NOMO-1 treated with DMSO at 0.1 percent for 48 hours (cell line): ENCODE measurements around the gene RAB36.

Experiments used
- DNase-seq: peaks from one replicate; lab custom pipeline; 2025; ENCODE audit not compliant: unreplicated experiment; lab: John Stamatoyannopoulos, UW

The RAB36 gene

GRCh38 chr22:23204125-23204488 is 58.8 kb downstream of the RAB36 start:
- no peak for DNase-seq

DNA sequence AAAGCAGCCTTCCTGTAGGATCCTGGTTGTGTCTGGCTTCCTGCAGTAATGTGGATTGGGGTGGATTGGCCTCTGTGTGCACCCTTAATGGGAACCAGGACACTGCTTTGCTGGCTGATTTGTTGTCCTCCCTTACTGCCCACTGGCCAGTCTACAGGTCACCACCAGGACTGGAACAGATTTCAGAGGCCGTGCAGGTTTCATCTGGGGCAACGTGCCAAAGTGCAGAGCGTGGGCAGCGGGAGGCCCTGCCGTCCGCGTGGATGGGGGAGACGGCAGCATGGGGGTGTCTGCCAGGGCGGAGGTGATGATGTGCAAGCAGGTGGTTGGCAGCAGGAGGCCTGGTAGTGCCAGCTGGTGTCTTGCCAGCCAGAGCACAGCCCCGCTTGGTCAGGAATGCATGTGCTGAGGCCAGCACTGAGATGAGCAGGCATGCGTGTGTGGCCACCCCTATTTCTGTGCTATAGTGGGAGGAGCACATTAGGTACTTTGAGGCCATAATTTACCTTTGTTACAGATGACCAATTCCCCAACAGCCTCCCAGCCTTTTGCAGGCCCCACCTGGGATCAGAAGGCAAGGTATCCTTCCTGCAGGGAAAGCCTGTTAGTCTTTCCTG is 59.4 kb downstream of the RAB36 start:
- no peak for DNase-seq

DNA sequence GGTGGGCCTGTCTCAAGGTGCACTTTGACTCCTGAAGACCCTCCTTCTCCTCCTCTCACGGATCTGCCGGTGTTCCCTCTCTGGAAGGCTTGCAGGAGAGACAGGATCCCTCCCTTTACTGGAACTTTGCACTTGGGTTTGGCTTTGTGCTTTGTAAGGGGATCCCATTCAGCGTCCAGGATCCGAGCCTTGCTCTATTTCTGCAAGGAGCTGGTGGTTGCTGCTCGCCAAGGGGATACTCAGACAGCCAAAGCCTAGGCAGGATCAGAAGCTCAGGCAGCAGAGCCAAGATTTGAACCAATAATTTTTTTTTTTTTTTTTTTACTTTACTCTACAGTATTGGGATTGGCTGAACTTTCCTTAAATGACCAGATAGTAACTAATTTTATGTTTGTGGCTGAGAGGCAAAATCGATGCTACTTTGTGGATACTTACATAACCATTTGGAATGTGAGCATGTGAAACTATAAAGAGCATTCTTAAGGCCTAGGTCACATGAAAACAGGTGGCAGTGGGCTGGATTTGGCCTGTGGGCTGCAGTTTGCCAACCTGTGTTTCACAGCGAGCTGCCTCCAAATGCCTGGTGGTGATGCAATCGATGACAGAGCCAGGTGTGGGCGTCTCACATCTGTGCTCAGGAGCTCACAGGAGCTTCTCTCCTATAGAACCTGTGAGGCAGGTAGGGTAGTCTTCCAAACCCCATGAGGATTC is 60.2 kb downstream of the RAB36 start:
- no peak for DNase-seq

DNA sequence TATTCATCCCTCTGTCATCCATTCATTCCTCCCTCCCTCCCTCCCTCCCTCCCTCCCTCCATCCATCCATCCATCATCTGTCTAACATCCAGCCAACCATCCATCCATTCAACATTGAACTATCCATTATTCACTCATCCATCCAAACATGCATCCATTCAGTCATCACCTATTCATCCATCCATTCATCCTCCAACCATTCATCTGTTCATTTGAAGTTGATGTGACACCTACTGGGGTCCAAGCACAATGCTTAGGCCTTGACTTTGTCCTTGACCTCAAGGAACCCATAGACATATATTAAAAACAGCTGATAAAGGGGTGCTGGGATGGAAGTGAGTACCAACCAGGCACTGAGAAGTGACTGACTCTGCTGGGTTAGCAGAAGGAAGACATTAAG is 61.6 kb downstream of the RAB36 start:
- no peak for DNase-seq

- no peak for DNase-seq
These were observed 62.6 kb downstream of the RAB36 start for GRCh38 chr22:23207729-23208393.

DNA sequence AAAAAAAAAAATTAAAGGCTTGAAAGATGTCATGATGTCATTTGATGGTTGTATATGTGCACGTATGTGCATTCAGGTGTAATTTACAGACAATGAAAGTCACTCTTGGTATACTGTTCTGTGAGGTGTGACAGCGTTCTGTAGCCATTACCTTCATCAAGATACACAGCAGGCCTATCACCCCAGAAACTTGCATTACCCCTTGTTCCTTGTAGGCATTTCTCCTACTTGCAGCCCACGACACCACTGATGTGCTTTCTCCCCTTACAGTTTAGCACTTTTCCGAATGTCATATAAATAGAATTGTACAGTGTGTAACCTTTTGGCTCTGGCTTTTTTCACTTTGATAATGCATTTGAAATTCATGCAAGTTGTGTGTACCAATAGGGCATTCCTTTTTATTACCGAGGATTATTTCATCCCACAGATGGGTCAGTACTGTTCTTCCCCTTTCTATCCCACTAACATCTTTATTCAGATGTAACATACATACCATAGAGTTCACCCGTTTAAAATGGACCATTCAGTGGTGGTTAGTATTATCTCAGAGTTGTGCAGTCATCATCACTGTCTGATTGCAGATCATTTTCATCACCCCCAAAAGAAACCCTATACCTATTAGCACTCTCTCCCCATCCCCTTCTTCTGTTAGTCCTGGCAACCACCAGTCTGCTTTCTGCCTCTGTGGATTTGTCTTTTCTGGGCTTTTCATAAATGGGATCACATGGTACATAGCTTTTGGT is 65.3 kb downstream of the RAB36 start:
- DNase-seq: no peak

- DNase-seq: no peak
These were observed 66.3 kb downstream of the RAB36 start for GRCh38 chr22:23211622-23212021.

DNA sequence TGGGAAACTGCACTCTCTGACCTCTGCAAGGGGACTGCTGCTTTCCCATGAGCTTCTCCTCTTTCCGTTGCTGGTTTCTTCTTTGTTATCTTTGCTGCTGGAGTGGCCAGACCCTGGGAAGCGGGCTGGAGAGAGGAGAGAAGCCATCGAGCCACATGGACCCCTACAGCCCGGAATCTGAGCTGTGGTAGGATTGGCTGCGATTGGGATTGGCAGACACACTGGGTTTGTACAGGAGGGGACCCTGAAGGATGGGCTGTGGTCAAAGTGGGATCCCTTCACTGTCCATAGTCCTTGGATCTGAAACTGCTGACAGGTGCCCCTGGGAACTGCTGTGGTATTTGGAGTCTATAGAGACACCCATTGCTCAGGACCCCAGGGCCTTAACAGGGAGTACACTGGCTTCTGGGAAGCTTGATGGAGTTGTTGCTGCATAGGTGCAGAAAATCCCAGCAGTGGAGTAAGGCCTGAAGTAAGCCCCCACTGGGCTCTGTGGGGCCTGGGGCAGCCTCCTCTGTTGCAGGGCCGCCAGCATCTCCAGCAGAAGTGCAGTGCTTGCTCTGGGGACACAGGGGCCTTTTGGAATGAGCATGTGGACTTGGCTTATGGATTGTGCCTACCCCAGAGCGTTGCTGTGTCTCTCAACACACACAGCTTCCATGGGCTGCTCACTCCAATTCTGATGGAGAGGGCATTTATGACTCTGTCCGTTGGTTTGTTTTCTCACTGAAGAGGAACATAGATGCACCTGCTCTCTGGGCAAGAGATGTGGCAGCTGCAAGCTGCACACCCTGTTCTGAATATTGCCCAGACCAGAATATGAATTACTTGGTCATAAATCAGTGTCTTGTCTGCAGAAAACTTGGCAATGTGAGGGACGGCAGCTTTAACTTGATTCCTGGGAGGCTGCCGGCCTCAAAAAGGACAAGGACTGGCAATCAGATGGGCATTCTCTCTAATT is 67.1 kb downstream of the RAB36 start:
- DNase-seq: no peak

DNA sequence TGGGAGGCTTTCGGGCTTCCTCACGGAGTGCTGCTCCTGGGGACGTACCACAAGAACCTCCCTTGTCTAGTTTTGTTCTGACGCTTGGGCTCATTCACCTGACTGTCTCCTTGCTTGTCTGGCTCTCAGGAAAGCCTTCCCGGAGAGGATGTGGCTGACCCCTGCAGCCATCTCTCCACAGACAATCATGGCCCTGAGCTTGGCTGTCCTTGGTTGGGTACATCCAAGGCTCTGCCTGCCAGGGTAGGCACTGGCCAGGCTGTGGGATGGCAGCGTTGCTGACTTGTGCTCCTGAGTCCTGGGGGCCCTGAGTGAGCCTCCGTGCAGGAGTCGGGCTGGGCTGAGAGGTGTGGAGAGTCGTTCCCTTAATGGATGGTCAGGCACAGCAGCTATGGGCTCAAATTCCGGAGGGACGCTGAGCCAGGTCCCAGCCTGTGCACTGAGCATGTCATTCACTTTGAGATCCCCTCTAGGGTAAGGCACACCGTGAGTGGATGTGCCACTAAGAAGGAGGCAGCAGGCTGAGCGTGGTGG is 67.8 kb downstream of the RAB36 start:
- no peak for DNase-seq

GRCh38 chr22:23213581-23214334 is 68.5 kb downstream of the RAB36 start:
- DNase-seq: no peak
